Calu3 (cell line): ENCODE measurements around the gene NFATC1. TPM values are rescaled to one million over a fixed set of nuclear protein-coding genes. Genes with fewer than 3 reads are reported as not detected.

Experiments used
- BruUV-seq: library from RNA; stranded (reverse); fragments of 400-500 nt; replicated peaks from 2 replicates; lab custom pipeline; 2021; lab: Mats Ljungman, UMichigan
- CTCF ChIA-PET: fragments of 300-600 bp; sonication (Branson Sonifier 250); formaldehyde crosslinking; loops from one replicate; lab custom pipeline; 2022; ENCODE audit warnings: antibody characterized with exemption; lab: Charles Lee
- DNase-seq: peaks from one replicate; pipeline ENCODE4 v3.0.0; 2022
- H3K27ac Mint-ChIP-seq: one replicate; pipeline ENCODE4 v1.8.0; 2022; ENCODE audit warnings: mixed read lengths; ENCODE audit not compliant: unreplicated experiment
- H3K27me3 Mint-ChIP-seq: one replicate; pipeline ENCODE4 v1.8.0; 2022; ENCODE audit warnings: mixed read lengths; ENCODE audit not compliant: unreplicated experiment
- H3K36me3 Mint-ChIP-seq: one replicate; pipeline ENCODE4 v1.8.0; 2022; ENCODE audit warnings: mild to moderate bottlenecking, moderate library complexity, mixed read lengths; ENCODE audit not compliant: insufficient read depth, unreplicated experiment
- H3K4me1 Mint-ChIP-seq: one replicate; pipeline ENCODE4 v1.8.0; 2022; ENCODE audit warnings: mild to moderate bottlenecking, low read depth, mixed read lengths; ENCODE audit not compliant: unreplicated experiment
- H3K4me3 Mint-ChIP-seq: one replicate; pipeline ENCODE4 v1.8.0; 2022; ENCODE audit warnings: mild to moderate bottlenecking, low read depth, moderate library complexity, mixed read lengths; ENCODE audit not compliant: unreplicated experiment
- H3K9me3 Mint-ChIP-seq: one replicate; pipeline ENCODE4 v1.8.0; 2022; ENCODE audit warnings: low read depth, mixed read lengths; ENCODE audit not compliant: unreplicated experiment
- intact Hi-C: fragments of 100-400 bp; cut with micrococcal nuclease; formaldehyde crosslinking; loops from one replicate; pipeline ENCODE4 v1.10.0; 2022; ENCODE audit not compliant: unreplicated experiment
- total RNA-seq: library from RNA; stranded (reverse); gene quantifications from 2 replicates; pipeline ENCODE4 v1.2.3, GENCODE V29; 2022
- TF ChIP-seq, protein P1 (sequence below): fragments of 200-600 bp; IDR thresholded peaks from one replicate; pipeline ENCODE4 v1.8.0; 2022; ENCODE audit warnings: antibody characterized with exemption; ENCODE audit not compliant: unreplicated experiment

NFATC1 gene
- total RNA-seq, 1 experiment from 2014 or later = 5.9 TPM

DNA sequence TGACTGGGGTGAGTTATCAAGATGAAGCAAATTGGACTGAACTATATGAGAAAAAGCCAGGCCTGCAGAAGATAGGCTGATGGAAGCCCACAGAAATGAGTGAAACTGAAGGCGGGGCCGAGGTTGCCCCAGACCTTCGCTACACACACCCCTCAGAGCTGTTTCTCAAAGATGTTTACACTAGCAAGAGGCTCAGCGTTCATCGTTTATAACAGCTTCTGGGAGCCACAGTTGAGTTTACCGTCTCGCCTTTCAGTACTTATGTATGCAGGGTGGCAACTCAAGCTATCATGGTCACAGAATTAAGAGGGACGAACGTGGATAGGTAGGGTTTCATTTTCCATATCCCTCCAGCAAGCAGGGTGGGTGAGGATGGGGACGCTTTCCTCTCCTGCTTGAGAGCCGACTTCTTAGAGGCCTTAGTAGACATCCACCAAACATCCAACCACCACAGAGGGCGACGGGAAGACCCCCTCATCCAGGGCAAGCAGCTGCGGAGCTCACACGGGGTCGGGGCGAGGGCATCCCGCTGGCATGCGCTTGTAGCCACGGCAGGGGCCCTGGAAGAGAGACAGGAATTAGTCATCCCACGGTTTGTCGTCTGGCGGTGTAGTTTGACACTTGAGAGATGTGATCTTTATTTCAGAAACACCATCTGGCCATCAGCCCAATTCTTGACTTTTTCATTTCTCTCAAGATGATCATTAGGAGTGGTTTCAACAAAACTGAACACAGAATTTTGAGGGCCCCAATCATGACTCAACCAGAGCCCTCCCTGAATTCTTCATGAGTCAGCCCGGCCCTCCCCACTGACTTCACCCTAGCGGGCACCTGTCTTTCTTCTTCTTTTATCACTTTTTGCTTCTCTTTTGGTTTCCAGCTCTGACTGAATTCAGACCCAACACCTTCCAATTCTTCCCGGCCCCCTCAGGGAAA, 174.8 kb downstream of the NFATC1 start:
- no peak for DNase-seq
- TF ChIP-seq, protein P1, sequence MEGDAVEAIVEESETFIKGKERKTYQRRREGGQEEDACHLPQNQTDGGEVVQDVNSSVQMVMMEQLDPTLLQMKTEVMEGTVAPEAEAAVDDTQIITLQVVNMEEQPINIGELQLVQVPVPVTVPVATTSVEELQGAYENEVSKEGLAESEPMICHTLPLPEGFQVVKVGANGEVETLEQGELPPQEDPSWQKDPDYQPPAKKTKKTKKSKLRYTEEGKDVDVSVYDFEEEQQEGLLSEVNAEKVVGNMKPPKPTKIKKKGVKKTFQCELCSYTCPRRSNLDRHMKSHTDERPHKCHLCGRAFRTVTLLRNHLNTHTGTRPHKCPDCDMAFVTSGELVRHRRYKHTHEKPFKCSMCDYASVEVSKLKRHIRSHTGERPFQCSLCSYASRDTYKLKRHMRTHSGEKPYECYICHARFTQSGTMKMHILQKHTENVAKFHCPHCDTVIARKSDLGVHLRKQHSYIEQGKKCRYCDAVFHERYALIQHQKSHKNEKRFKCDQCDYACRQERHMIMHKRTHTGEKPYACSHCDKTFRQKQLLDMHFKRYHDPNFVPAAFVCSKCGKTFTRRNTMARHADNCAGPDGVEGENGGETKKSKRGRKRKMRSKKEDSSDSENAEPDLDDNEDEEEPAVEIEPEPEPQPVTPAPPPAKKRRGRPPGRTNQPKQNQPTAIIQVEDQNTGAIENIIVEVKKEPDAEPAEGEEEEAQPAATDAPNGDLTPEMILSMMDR = no peak
- no peak overlapping the region for H3K27ac Mint-ChIP-seq

DNA sequence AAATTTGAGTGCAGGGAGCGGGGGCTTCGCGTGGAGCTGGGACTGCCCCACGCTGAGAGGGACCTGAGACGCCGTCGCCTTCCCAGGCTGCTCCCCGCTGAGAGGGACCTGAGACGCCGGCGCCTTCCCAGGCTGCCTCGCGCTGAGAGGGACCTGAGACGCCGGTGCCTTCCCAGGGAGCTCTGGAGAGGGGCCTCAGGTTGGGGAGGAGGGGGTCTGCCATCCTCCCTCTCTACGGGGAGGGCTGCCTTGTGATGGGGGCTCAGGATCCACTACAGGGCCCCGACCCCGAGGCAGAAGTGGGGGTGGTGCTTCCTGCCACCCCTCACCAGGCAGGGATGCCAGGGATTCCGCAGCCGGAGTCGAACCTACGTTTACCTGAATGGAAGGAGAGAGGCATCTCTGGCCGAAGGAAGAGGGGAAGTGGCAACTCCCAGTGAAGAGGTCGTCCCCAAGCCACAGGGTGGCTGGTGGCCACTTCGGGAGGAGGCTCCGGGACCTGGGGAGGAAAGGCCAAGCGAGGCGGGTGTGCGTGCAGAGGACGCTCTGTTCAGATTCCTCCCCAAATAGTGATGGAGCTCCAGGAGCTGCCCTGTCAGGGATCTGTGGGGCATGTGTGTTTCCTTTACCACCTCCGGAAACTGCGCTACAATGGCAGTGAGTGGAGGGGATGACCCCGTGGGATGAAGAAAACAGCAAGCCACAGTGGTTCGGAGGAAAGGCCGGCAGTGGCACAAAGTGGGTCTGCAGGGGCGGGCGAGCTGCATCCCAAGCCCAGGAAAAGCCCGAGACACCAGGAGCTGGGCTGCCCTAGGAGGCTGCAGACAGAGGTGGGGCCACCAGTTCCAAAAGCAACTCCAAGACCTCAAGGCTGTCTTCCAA, 175.7 kb downstream of the NFATC1 start:
- CTCF ChIA-PET = no interaction called here
- Mint-ChIP-seq H3K4me3 (no peak overlapping the region), H3K27ac (no peak overlapping the region), H3K27me3 (peaks cover 36% of the 10 kb centered on the region), H3K9me3 (peaks cover 2% of the 10 kb centered on the region), H3K36me3 (no peaks in the 10 kb centered on the region), H3K4me1 (peaks cover 11% of the 10 kb centered on the region)
- no TSS peak for BruUV-seq
- TF ChIP-seq, protein P1 = no peak
- intact Hi-C loops = no loop called here
- no peak for DNase-seq

More for the DNA sequence above, 174.8 kb downstream of the NFATC1 start:
- peaks cover 11% of the 10 kb centered on the region for H3K4me1 Mint-ChIP-seq
- H3K36me3 Mint-ChIP-seq = no peaks in the 10 kb centered on the region
- intact Hi-C loops = no loop called here
- peaks cover 36% of the 10 kb centered on the region for H3K27me3 Mint-ChIP-seq
- H3K4me3 Mint-ChIP-seq = no peak overlapping the region
- BruUV-seq = no TSS peak
- peaks cover 2% of the 10 kb centered on the region for H3K9me3 Mint-ChIP-seq
- CTCF ChIA-PET = no interaction called here

DNA sequence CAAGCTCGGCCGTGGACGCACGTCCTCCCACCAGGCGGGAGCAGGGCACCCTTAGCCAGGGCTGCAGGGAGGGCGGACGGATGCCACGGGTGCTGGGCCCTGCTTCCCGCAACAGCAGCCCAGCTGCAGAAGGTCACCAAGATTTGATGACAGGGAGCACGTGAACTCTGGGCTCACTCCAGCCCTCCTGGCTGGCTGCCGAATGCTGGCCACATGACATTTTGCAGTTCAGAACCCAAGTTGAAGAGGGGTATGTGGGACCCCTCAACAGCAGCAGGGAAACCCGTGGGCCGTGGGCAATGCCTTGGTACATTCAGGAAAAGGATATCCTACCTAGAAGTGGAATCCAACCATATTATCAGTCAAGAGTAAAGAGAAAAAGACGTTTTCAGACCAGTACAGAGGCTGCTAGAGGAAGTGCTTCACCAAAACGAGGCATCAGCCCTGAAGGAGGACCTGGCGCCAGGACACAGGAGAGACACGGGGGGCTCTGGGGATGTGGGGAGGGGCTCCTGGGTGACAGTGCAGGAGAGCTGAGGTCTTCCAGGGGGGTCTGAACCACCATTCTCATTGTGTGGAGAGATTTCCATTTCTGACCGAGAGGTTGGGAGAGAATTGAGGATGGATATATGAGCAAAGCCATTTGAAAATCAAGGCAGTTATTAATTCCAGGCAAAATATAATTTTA, 176.5 kb downstream of the NFATC1 start:
- intact Hi-C loops = no loop called here
- DNase-seq = no peak
- Mint-ChIP-seq H3K27ac (no peak overlapping the region), H3K36me3 (no peaks in the 10 kb centered on the region), H3K27me3 (peaks cover 36% of the 10 kb centered on the region), H3K9me3 (peaks cover 2% of the 10 kb centered on the region), H3K4me1 (peaks cover 11% of the 10 kb centered on the region), H3K4me3 (no peak overlapping the region)
- BruUV-seq = no TSS peak
- CTCF ChIA-PET = no interaction called here
- TF ChIP-seq, protein P1 = no peak

DNA sequence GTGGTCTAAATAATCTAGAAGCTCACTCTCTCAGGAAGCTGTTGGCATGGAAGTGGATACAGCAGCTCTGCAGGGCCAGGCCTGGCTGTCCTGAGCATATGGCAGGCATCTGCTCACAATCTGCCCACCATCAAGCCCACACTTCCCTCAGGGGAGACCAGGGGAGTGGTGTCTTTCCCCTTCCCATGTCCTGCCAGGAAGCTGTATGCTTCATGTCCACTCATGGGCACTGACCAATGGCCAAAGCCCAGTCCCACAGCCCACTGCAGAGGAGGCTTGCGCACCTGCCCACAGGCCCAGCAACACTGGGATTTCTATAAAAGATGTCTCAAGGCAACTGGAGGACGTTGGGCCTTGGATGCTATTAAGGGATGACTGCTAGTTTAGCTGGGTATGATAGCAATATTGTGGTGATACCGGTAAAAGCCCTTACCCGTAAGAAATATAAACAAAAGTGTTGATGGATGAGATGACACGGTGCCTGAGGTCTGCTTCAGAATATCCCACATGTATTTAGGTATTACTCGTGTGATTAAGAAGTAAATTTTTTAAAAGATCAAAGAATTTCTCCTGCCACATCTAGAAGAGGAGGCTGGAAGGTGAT, 177.2 kb downstream of the NFATC1 start:
- Mint-ChIP-seq H3K9me3 (peaks cover 2% of the 10 kb centered on the region), H3K4me1 (peaks cover 11% of the 10 kb centered on the region), H3K4me3 (no peak overlapping the region), H3K36me3 (no peaks in the 10 kb centered on the region), H3K27me3 (peaks cover 36% of the 10 kb centered on the region), H3K27ac (no peak overlapping the region)
- intact Hi-C loops = no loop called here
- CTCF ChIA-PET = no interaction called here
- TF ChIP-seq, protein P1 = no peak
- BruUV-seq = no TSS peak
- DNase-seq = no peak
